ENCODE measurements around the gene TRIM54. TPM values are rescaled to one million over a fixed set of nuclear protein-coding genes. Genes with fewer than 3 reads are reported as not detected.

Gene TRIM54
- total and polyA plus RNA-seq, 9 of the 15 experiments (the other 6 are each of a cell fraction or from before 2014, with no cell fraction given), result not detected

DNA sequence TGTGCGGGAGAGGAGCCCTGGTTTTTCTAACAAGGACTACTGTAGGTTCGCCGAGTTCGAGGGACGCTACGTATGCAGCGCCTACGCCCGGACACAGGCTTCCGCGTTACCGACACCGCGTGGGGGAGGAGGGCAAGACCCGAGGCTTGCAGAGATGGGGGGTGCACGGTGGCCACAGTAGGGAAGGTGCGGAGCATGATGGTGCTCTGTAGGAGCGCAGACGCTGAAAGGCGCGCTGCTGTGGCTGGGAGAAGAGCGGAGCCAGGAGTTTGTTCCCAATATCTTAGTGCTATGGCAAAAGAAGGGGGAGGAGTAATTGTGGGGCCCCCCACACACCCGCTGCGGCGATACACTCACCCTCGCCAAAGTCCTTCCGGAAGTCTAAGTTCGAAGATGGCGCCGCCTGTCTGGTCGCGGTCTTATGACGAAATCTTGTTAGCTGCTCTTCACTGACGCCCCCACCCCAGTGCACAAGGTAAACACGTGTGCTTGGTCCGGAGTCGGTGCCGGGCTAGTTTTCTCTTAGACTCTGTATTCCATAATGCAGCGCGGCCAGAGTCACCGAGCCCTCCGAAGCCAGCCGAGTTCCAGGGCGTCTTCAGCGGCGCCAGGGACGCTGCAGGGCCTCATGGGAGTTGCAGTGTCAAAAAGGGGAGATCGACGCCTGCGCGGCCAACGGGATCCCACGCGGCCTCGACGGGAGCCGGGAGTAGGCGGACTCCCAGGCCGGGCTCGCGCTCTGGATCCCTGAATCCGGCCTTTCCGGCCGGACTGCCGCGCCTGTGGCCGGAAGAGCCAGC, 74.4 kb downstream of the TRIM54 start, which contains the start of gene GTF3C2 (continued):
- TF ChIP-seq POLR3A (IDR thresholded peaks at IDR 0.05; ENCODE audit: borderline replicate concordance, extremely low read depth, insufficient read depth, insufficient read length) (no peak), CHCHD3 (CRISPR knock-in tag; IDR thresholded peaks at IDR 0.05) (no peak), HMG20B (CRISPR knock-in tag; IDR thresholded peaks at IDR 0.05) (no peak), NFATC3 (IDR thresholded peaks at IDR 0.05) (0 out of 2 replicates have a peak, but pooled peaks have one; percentile 28), NEUROD1 (IDR thresholded peaks at IDR 0.05; ENCODE audit: borderline replicate concordance, low read depth, low read length, partially characterized antibody) (no peak), TCF3 (CRISPR knock-in tag; IDR thresholded peaks at IDR 0.05) (0 out of 2 replicates have a peak, but pooled peaks have one; percentile 12), MTA2 (IDR thresholded peaks at IDR 0.05; ENCODE audit: low read depth) (no peak), HDAC1 (IDR thresholded peaks at IDR 0.05) (peak in 1 of 2 experiments; percentile 89; a peak in 2 of 4 replicates), TRIM28 (IDR thresholded peaks at IDR 0.05) (peak; percentile 66; the same call in 1 of the 2 replicates), SAP30 (IDR thresholded peaks at IDR 0.05; ENCODE audit: borderline replicate concordance, insufficient read depth, low read depth, low read length, poor library complexity, severe bottlenecking) (peak; percentile 92), BRD4 (IDR thresholded peaks at IDR 0.05) (peak; percentile 30; the same call in 1 of the 2 replicates), IFI16 (CRISPR knock-in tag; IDR thresholded peaks at IDR 0.05) (no peak), KAT2B (IDR thresholded peaks at IDR 0.05; ENCODE audit: low read depth, low read length) (no peak), ZNF584 (CRISPR knock-in tag; IDR thresholded peaks at IDR 0.05; ENCODE audit: low read depth) (no peak), ZNF140 (CRISPR knock-in tag; IDR thresholded peaks at IDR 0.05) (no peak)
- TF ChIP-seq, protein P1, sequence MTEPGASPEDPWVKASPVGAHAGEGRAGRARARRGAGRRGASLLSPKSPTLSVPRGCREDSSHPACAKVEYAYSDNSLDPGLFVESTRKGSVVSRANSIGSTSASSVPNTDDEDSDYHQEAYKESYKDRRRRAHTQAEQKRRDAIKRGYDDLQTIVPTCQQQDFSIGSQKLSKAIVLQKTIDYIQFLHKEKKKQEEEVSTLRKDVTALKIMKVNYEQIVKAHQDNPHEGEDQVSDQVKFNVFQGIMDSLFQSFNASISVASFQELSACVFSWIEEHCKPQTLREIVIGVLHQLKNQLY (CRISPR knock-in tag; conservative IDR thresholded peaks at IDR 0.05), result peak in 1 of 2 experiments; percentile 58; a peak in 1 of 4 replicates
- TF ChIP-seq, protein P2, sequence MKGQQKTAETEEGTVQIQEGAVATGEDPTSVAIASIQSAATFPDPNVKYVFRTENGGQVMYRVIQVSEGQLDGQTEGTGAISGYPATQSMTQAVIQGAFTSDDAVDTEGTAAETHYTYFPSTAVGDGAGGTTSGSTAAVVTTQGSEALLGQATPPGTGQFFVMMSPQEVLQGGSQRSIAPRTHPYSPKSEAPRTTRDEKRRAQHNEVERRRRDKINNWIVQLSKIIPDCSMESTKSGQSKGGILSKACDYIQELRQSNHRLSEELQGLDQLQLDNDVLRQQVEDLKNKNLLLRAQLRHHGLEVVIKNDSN (CRISPR knock-in tag; IDR thresholded peaks at IDR 0.05), result peak; percentile 68
- TF ChIP-seq, protein P3, sequence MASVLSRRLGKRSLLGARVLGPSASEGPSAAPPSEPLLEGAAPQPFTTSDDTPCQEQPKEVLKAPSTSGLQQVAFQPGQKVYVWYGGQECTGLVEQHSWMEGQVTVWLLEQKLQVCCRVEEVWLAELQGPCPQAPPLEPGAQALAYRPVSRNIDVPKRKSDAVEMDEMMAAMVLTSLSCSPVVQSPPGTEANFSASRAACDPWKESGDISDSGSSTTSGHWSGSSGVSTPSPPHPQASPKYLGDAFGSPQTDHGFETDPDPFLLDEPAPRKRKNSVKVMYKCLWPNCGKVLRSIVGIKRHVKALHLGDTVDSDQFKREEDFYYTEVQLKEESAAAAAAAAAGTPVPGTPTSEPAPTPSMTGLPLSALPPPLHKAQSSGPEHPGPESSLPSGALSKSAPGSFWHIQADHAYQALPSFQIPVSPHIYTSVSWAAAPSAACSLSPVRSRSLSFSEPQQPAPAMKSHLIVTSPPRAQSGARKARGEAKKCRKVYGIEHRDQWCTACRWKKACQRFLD (CRISPR knock-in tag; IDR thresholded peaks at IDR 0.05), result peak; percentile 83
- TF ChIP-seq, protein P4, sequence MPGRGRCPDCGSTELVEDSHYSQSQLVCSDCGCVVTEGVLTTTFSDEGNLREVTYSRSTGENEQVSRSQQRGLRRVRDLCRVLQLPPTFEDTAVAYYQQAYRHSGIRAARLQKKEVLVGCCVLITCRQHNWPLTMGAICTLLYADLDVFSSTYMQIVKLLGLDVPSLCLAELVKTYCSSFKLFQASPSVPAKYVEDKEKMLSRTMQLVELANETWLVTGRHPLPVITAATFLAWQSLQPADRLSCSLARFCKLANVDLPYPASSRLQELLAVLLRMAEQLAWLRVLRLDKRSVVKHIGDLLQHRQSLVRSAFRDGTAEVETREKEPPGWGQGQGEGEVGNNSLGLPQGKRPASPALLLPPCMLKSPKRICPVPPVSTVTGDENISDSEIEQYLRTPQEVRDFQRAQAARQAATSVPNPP (IDR thresholded peaks at IDR 0.05; ENCODE audit: borderline replicate concordance, insufficient read depth, insufficient read length), result no peak
- TF ChIP-seq, protein P5, sequence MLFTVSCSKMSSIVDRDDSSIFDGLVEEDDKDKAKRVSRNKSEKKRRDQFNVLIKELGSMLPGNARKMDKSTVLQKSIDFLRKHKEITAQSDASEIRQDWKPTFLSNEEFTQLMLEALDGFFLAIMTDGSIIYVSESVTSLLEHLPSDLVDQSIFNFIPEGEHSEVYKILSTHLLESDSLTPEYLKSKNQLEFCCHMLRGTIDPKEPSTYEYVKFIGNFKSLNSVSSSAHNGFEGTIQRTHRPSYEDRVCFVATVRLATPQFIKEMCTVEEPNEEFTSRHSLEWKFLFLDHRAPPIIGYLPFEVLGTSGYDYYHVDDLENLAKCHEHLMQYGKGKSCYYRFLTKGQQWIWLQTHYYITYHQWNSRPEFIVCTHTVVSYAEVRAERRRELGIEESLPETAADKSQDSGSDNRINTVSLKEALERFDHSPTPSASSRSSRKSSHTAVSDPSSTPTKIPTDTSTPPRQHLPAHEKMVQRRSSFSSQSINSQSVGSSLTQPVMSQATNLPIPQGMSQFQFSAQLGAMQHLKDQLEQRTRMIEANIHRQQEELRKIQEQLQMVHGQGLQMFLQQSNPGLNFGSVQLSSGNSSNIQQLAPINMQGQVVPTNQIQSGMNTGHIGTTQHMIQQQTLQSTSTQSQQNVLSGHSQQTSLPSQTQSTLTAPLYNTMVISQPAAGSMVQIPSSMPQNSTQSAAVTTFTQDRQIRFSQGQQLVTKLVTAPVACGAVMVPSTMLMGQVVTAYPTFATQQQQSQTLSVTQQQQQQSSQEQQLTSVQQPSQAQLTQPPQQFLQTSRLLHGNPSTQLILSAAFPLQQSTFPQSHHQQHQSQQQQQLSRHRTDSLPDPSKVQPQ (CRISPR knock-in tag; IDR thresholded peaks at IDR 0.05; ENCODE audit: borderline replicate concordance), result no peak
